Calu3 (cell line): ENCODE data around the gene TSHZ2. TPM values are rescaled to one million over a fixed set of nuclear protein-coding genes. Genes with fewer than 3 reads are reported as not detected.
"Not testable (repeated sequence)": the region's sequence is repeated elsewhere in the genome, so short reads cannot be mapped to it uniquely, and the experiment has no call there.

ENCODE experiments used
- BruUV-seq: library from RNA; stranded (reverse); fragments of 400-500 nt; replicated peaks from 2 replicates; lab custom pipeline; 2021; lab: Mats Ljungman, UMichigan
- CTCF ChIA-PET: fragments of 300-600 bp; sonication (Branson Sonifier 250); formaldehyde crosslinking; loops from one replicate; lab custom pipeline; 2022; ENCODE audit warnings: antibody characterized with exemption; lab: Charles Lee
- DNase-seq: peaks from one replicate; pipeline ENCODE4 v3.0.0; 2022
- H3K27ac Mint-ChIP-seq: one replicate; pipeline ENCODE4 v1.8.0; 2022; ENCODE audit warnings: mixed read lengths; ENCODE audit not compliant: unreplicated experiment
- H3K27me3 Mint-ChIP-seq: one replicate; pipeline ENCODE4 v1.8.0; 2022; ENCODE audit warnings: mixed read lengths; ENCODE audit not compliant: unreplicated experiment
- H3K36me3 Mint-ChIP-seq: one replicate; pipeline ENCODE4 v1.8.0; 2022; ENCODE audit warnings: mild to moderate bottlenecking, moderate library complexity, mixed read lengths; ENCODE audit not compliant: insufficient read depth, unreplicated experiment
- H3K4me1 Mint-ChIP-seq: one replicate; pipeline ENCODE4 v1.8.0; 2022; ENCODE audit warnings: mild to moderate bottlenecking, low read depth, mixed read lengths; ENCODE audit not compliant: unreplicated experiment
- H3K4me3 Mint-ChIP-seq: one replicate; pipeline ENCODE4 v1.8.0; 2022; ENCODE audit warnings: mild to moderate bottlenecking, low read depth, moderate library complexity, mixed read lengths; ENCODE audit not compliant: unreplicated experiment
- H3K9me3 Mint-ChIP-seq: one replicate; pipeline ENCODE4 v1.8.0; 2022; ENCODE audit warnings: low read depth, mixed read lengths; ENCODE audit not compliant: unreplicated experiment
- intact Hi-C: fragments of 100-400 bp; cut with micrococcal nuclease; formaldehyde crosslinking; loops from one replicate; pipeline ENCODE4 v1.10.0; 2022; ENCODE audit not compliant: unreplicated experiment
- total RNA-seq: library from RNA; stranded (reverse); gene quantifications from 2 replicates; pipeline ENCODE4 v1.2.3, GENCODE V29; 2022
- TF ChIP-seq, protein P1 (sequence below): fragments of 200-600 bp; IDR thresholded peaks from one replicate; pipeline ENCODE4 v1.8.0; 2022; ENCODE audit warnings: antibody characterized with exemption; ENCODE audit not compliant: unreplicated experiment

The TSHZ2 gene
- total RNA-seq, 1 experiment from 2014 or later: not detected

DNA sequence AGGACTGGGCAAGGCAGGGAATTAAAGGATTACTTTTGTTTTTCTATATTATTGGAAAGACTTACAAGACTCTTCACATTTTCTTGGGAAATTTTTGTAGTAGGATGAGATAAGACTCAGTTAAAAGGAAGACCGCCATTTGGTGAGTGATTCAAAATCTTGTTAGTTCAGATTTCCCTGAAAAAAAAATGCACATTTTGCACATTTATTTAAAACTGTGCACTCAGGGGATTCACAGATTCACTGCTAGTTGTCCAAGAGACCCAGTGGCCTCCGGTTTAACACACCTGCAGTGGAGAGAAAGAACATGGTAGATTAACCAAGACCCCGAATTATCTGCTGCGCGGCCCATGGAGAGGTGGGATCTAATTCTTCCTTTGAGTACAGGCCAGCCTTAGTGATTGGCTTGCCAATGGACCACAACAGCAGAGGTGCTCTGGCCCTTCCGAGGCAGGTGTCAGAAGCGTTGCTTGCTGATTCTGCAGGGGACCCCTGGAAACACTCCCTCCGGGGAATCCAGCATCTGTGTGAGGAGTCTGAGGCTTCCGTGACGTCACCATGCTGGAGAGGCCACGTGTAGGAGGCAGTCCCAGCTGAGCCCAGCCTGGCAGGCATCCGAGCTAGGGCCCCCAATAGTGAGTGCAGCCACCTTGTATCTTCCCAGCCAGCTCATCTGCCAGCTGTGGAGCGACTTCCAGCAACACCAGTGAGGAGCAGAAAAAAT lies 552.6 kb downstream of the TSHZ2 start:
- CTCF ChIA-PET: no interaction called here
- Mint-ChIP-seq H3K27ac (no peak overlapping the region), H3K4me1 (no peaks in the 10 kb centered on the region), H3K4me3 (no peak overlapping the region), H3K36me3 (no peaks in the 10 kb centered on the region), H3K9me3 (no peaks in the 10 kb centered on the region), H3K27me3 (peaks cover 29% of the 10 kb centered on the region)
- no TSS peak for BruUV-seq
- TF ChIP-seq, protein P1, sequence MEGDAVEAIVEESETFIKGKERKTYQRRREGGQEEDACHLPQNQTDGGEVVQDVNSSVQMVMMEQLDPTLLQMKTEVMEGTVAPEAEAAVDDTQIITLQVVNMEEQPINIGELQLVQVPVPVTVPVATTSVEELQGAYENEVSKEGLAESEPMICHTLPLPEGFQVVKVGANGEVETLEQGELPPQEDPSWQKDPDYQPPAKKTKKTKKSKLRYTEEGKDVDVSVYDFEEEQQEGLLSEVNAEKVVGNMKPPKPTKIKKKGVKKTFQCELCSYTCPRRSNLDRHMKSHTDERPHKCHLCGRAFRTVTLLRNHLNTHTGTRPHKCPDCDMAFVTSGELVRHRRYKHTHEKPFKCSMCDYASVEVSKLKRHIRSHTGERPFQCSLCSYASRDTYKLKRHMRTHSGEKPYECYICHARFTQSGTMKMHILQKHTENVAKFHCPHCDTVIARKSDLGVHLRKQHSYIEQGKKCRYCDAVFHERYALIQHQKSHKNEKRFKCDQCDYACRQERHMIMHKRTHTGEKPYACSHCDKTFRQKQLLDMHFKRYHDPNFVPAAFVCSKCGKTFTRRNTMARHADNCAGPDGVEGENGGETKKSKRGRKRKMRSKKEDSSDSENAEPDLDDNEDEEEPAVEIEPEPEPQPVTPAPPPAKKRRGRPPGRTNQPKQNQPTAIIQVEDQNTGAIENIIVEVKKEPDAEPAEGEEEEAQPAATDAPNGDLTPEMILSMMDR: no peak
- intact Hi-C loops: no loop called here
- DNase-seq: no peak

DNA sequence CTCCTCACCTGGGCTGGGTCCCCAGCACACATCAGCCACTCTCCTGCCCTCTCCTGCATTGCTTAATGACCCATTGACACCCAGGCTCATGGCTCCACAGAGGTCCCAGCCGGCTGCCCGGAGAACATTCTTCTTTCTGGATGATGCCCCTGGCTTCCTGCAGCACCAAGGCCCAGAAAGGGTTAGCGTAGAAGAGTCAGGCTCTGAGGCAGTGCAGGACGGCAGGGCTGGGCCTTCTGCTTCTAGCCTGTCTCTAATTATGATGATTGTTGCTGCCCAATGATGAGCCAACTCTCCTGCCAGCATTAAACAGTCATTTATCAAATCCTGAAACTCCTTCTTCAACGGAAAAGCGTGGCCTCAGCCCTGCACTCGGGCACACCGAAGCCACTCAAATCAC lies 555.0 kb downstream of the TSHZ2 start:
- no peaks in the 10 kb centered on the region for H3K36me3 Mint-ChIP-seq
- BruUV-seq: no TSS peak

DNA sequence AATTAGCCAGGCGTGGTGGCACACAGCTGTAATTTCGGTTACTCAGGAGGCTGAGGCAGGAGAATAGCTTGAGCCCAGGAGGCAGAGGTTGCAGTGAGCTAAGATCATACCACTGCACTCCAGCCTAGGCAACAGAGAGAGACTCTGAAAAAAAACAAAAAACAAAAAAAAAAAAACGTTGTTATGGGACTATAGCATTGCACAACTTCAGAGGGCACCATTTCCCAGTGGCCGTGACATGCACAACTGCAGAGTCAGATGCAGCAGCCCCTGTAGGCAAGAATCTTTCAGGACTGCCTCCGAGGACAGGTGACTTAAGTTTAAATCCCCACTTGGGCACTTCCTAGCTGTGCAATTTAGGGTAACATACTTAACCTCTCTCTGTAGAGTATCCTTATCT lies 557.5 kb downstream of the TSHZ2 start:
- Mint-ChIP-seq H3K4me3 (no peak overlapping the region), H3K4me1 (no peaks in the 10 kb centered on the region), H3K9me3 (no peaks in the 10 kb centered on the region), H3K36me3 (no peaks in the 10 kb centered on the region), H3K27me3 (peaks cover 37% of the 10 kb centered on the region), H3K27ac (no peak overlapping the region)
- BruUV-seq: no TSS peak
- intact Hi-C loops: no loop called here
- TF ChIP-seq, protein P1: no peak
- CTCF ChIA-PET: interaction anchor here (0.6 to 0.7 kb wide), 2 partner anchors 18 to 1967 kb away, joined by 4 to 8 read pairs; no protein-coding TSS in a partner anchor
- no peak for DNase-seq

More for the DNA sequence above, 555.0 kb downstream of the TSHZ2 start:
- CTCF ChIA-PET: no interaction called here
- no peak overlapping the region for H3K4me3 Mint-ChIP-seq
- intact Hi-C loops: no loop called here
- H3K27me3 Mint-ChIP-seq: peaks cover 39% of the 10 kb centered on the region
- H3K27ac Mint-ChIP-seq: no peak overlapping the region
- no peak for DNase-seq
- TF ChIP-seq, protein P1: no peak
- H3K4me1 Mint-ChIP-seq: no peaks in the 10 kb centered on the region
- H3K9me3 Mint-ChIP-seq: no peaks in the 10 kb centered on the region

DNA sequence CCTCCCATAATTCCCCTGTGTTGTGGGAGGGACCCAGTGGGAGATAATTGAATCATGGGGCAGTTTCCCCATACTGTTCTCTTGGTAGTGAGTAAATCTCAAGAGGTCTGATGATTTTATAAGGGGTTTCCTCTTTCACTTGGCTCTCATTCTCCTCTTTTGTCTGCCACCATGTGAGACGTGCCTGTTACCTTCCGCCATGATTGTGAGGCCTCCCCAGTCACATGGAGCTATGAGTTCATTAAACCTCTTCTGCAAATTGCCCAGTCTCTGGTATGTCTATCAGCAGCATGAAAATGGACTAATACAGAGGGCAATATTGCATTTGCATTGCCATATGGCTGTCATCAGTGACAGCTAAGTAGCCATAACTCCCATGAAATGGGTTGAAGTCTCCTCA lies 558.3 kb downstream of the TSHZ2 start:
- no peak for DNase-seq
- no peaks in the 10 kb centered on the region for H3K9me3 Mint-ChIP-seq
- H3K27me3 Mint-ChIP-seq: peaks cover 39% of the 10 kb centered on the region
- H3K27ac Mint-ChIP-seq: no peak overlapping the region
- H3K36me3 Mint-ChIP-seq: no peaks in the 10 kb centered on the region
- TF ChIP-seq, protein P1: no peak
- intact Hi-C loops: no loop called here
- no peaks in the 10 kb centered on the region for H3K4me1 Mint-ChIP-seq
- CTCF ChIA-PET: interaction anchor here (0.6 to 0.7 kb wide), 2 partner anchors 17 to 1968 kb away, joined by 4 to 8 read pairs; no protein-coding TSS in a partner anchor
- no peak overlapping the region for H3K4me3 Mint-ChIP-seq
- no TSS peak for BruUV-seq

DNA sequence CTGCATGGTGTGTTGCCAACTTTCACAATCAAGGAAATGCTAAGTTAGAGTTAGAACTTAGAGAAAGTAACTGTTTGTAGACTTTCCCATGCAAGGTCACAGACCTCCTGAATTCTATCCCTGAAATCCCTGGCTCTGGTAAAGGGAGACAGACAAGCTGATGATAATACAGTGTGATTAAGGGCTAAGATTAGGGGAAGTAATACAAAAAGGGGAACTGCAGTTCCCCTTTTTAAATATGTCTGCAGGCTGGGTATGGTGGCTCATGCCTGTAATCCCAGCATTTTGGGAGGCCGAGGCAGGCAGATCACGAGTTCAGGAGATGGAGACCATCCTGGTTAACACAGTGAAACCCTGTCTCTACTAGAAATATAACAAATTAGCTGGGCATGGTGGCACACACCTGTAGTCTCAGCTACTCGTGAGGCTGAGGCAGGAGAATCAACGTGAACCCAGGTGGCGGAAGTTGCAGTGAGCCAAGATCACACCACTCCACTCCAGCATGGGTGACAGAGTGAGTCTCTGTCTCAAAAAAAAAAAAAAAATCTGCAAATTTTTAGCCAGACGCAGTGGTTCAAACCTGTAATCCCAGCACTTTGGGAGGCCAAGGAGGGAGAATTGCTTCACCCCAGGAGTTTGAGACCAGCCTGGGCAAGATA lies 560.6 kb downstream of the TSHZ2 start:
- H3K9me3 Mint-ChIP-seq, BruUV-seq, DNase-seq, intact Hi-C loops, H3K27ac Mint-ChIP-seq, H3K4me1 Mint-ChIP-seq, H3K4me3 Mint-ChIP-seq, H3K36me3 Mint-ChIP-seq: not testable (repeated sequence)
- CTCF ChIA-PET: interaction anchor here (0.7 kb wide), 1 partner anchor 952 kb away, joined by 4 read pairs; no protein-coding TSS in a partner anchor
- H3K27me3 Mint-ChIP-seq: peaks cover 46% of the 10 kb centered on the region
